HCT116 (cell line): ENCODE data around the gene LCN10. TPM values are rescaled to one million over a fixed set of nuclear protein-coding genes. Genes with fewer than 3 reads are reported as not detected.

Experiments
- ATAC-seq: fragments of 200-7000 bp; cut with Tn5 transposase; 2 replicates; pipeline ENCODE4 v1.9.1; 2020; ENCODE audit warnings: mild to moderate bottlenecking, moderate library complexity
- BruUV-seq: library from RNA; stranded (reverse); fragments of 400-500 nt; replicated peaks from 2 replicates; lab custom pipeline; 2021; lab: Mats Ljungman, UMichigan
- CTCF ChIA-PET: fragments of 300-600 bp; sonication (Branson Sonifier 250); formaldehyde crosslinking; loops from one replicate; lab custom pipeline; 2021; ENCODE audit warnings: antibody characterized with exemption; lab: Charles Lee
- POLR2A ChIA-PET: fragments of 300-600, 350-600 bp; sonication (Branson Sonifier 250); formaldehyde crosslinking; loops from one replicate; lab custom pipeline; 2021; ENCODE audit warnings: antibody characterized with exemption; lab: Charles Lee
- RAD21 ChIA-PET, 2 experiments: fragments of 300-600 bp; sonication (Branson Sonifier 250); formaldehyde crosslinking; loops; one replicate each; lab custom pipeline; 2023; ENCODE audit warnings: low total read pairs in 2 of 2; ENCODE audit not compliant: uncharacterized antibody in 2 of 2, unreplicated experiment in 2 of 2, low non-redundant PET in 1 of 2; lab: Charles Lee
- DNase-seq: peaks from one replicate; pipeline ENCODE4 v3.0.0-alpha.2; 2010; ENCODE audit warnings: low read depth, low spot score
- H2AFZ ChIP-seq: fragments of 200-600 bp; shearing (Covaris generic), sonication (generic); 2 replicates; pipeline ENCODE4 v1.6.1; 2017; ENCODE audit warnings: low read depth, mixed run types, mixed read lengths, antibody characterized with exemption, low read length; ENCODE audit not compliant: poor library complexity, severe bottlenecking
- H3K27ac ChIP-seq: 2 replicates; pipeline ENCODE4 v1.5.1; 2012; ENCODE audit warnings: low read depth, low read length
- H3K27me3 ChIP-seq: fragments of 200-600 bp; sonication (generic); 2 replicates; pipeline ENCODE4 v1.6.1; 2016; ENCODE audit warnings: mixed run types, low read length, mixed read lengths; ENCODE audit not compliant: insufficient read depth
- H3K36me3 ChIP-seq, 2 experiments: fragments of 200-500 bp in 1 of 2; fragments of 200-600 bp in 1 of 2; sonication (Bioruptor generic) in 1 of 2; sonication (generic) in 1 of 2; 2 replicates each; pipeline versions ENCODE4 v1.5.1 to v1.6.1; 2014 to 2016; ENCODE audit warnings: low read length in 2 of 2, inconsistent platforms in 1 of 2, mixed read lengths in 1 of 2, mixed run types in 1 of 2; ENCODE audit not compliant: insufficient read depth in 2 of 2, control insufficient read depth in 1 of 2
- H3K4me1 ChIP-seq, 2 experiments: fragments of 200-600 bp in 1 of 2; sonication (generic) in 1 of 2; 2 replicates each; pipeline versions ENCODE4 v1.5.1 to v1.6.1; 2012 to 2017; ENCODE audit warnings: low read length in 2 of 2, inconsistent platforms in 1 of 2, mild to moderate bottlenecking in 1 of 2, mixed read lengths in 1 of 2, mixed run types in 1 of 2, moderate library complexity in 1 of 2; ENCODE audit not compliant: insufficient read depth in 2 of 2, control insufficient read depth in 1 of 2
- H3K4me2 ChIP-seq: fragments of 200-600 bp; sonication (generic); 2 replicates; pipeline ENCODE4 v1.6.1; 2017; ENCODE audit warnings: mixed run types, low read length, mixed read lengths
- H3K4me3 ChIP-seq, 2 experiments: fragments of 200-600 bp in 1 of 2; sonication (generic) in 1 of 2; replicated peaks in 1 of 2; 2 replicates each; pipeline ENCODE4 v1.5.1; 2011 to 2016; ENCODE audit warnings: low read length in 2 of 2, control low read depth in 1 of 2, low read depth in 1 of 2, mild to moderate bottlenecking in 1 of 2, mixed read lengths in 1 of 2, mixed run types in 1 of 2
- H3K79me2 ChIP-seq: fragments of 200-600 bp; sonication (generic); 2 replicates; pipeline ENCODE4 v1.6.1; 2017; ENCODE audit warnings: mild to moderate bottlenecking, mixed run types, low read length, moderate library complexity, mixed read lengths; ENCODE audit not compliant: insufficient read depth
- H3K9ac ChIP-seq: fragments of 200-600 bp; sonication (generic); 2 replicates; pipeline ENCODE4 v1.6.1; 2016; ENCODE audit warnings: low read length, mixed read lengths
- H3K9me2 ChIP-seq: fragments of 200-600 bp; sonication (generic), shearing (Covaris generic); 2 replicates; pipeline ENCODE4 v1.6.1; 2017; ENCODE audit warnings: mixed run types, mild to moderate bottlenecking, moderate library complexity; ENCODE audit not compliant: insufficient read depth
- H3K9me3 ChIP-seq, 2 experiments: fragments of 200-500 bp in 1 of 2; fragments of 200-600 bp in 1 of 2; sonication (Bioruptor generic) in 1 of 2; sonication (generic) in 1 of 2; 2 replicates each; pipeline ENCODE4 v1.6.1; 2014 to 2017; ENCODE audit warnings: low read length in 2 of 2, mixed read lengths in 2 of 2, inconsistent platforms in 1 of 2, low read depth in 1 of 2, mild to moderate bottlenecking in 1 of 2, mixed run types in 1 of 2, moderate library complexity in 1 of 2; ENCODE audit not compliant: control insufficient read depth in 1 of 2, insufficient read depth in 1 of 2
- H4K20me1 ChIP-seq: fragments of 200-600 bp; sonication (generic), shearing (Covaris generic); 2 replicates; pipeline ENCODE4 v1.6.1; 2017; ENCODE audit warnings: mixed run types, mild to moderate bottlenecking, moderate library complexity; ENCODE audit not compliant: insufficient read depth
- CBX3 ChIP-seq: IDR thresholded peaks from 2 replicates; pipeline ENCODE4 v1.6.1; 2012; ENCODE audit warnings: low read depth
- ELF1 ChIP-seq: IDR thresholded peaks from 2 replicates; pipeline ENCODE4 v1.6.1; 2012; ENCODE audit warnings: low read depth, borderline replicate concordance
- EZH2 ChIP-seq: fragments of 200-600 bp; sonication (generic); IDR thresholded peaks from 2 replicates; pipeline ENCODE4 v1.6.1; 2017; ENCODE audit warnings: antibody characterized with exemption, mixed run types
- EZH2phosphoT487 ChIP-seq: fragments of 200-600 bp; IDR thresholded peaks from 2 replicates; pipeline ENCODE4 v1.6.1; 2018; ENCODE audit warnings: antibody characterized with exemption, borderline replicate concordance
- FOSL1 ChIP-seq: IDR thresholded peaks from 2 replicates; pipeline ENCODE4 v1.6.1; 2012; ENCODE audit warnings: low read depth
- JUND ChIP-seq: IDR thresholded peaks from 2 replicates; pipeline ENCODE4 v1.6.1; 2012
- MAX ChIP-seq: IDR thresholded peaks from 2 replicates; pipeline ENCODE4 v1.6.1; 2012
- RAD21 ChIP-seq: IDR thresholded peaks from 2 replicates; pipeline ENCODE4 v1.6.1; 2012; ENCODE audit warnings: low read depth, mild to moderate bottlenecking
- SIN3A ChIP-seq: IDR thresholded peaks from 2 replicates; pipeline ENCODE4 v1.6.1; 2012; ENCODE audit warnings: low read depth
- SP1 ChIP-seq: IDR thresholded peaks from 2 replicates; pipeline ENCODE4 v1.6.1; 2012; ENCODE audit warnings: low read depth
- intact Hi-C: fragments of 100-400 bp; cut with micrococcal nuclease; formaldehyde crosslinking; loops from 2 replicates; pipeline ENCODE4 v1.10.0; 2022
- total RNA-seq: library from RNA; stranded (reverse); gene quantifications from one replicate; pipeline ENCODE4 v1.2.1, GENCODE V29; 2021; ENCODE audit not compliant: unreplicated experiment
- TF ChIP-seq, protein P1 (sequence below): IDR thresholded peaks from 2 replicates; pipeline ENCODE4 v1.6.1; 2011; ENCODE audit warnings: mild to moderate bottlenecking, low read length, moderate library complexity; ENCODE audit not compliant: insufficient replicate concordance; ENCODE audit errors: extremely low read depth
- TF ChIP-seq, protein P2 (sequence below): IDR thresholded peaks from 2 replicates; pipeline ENCODE4 v1.6.1; 2012

LCN10 gene
- total RNA-seq, 1 experiment from 2014 or later = not detected

GRCh38 chr9:136735812-136736480 lies 6.8 kb downstream of the LCN10 start:
- no peaks in the 10 kb centered on the region for H4K20me1 ChIP-seq
- no peaks in the 10 kb centered on the region for H3K9me3 ChIP-seq
- ChIA-PET RAD21 (no interaction called here), POLR2A (no interaction called here), CTCF (no interaction called here)
- H3K4me3 ChIP-seq = no peak overlapping the region
- no peak overlapping the region for H3K27ac ChIP-seq
- TF ChIP-seq RAD21 = no peak
- TF ChIP-seq, protein P1, sequence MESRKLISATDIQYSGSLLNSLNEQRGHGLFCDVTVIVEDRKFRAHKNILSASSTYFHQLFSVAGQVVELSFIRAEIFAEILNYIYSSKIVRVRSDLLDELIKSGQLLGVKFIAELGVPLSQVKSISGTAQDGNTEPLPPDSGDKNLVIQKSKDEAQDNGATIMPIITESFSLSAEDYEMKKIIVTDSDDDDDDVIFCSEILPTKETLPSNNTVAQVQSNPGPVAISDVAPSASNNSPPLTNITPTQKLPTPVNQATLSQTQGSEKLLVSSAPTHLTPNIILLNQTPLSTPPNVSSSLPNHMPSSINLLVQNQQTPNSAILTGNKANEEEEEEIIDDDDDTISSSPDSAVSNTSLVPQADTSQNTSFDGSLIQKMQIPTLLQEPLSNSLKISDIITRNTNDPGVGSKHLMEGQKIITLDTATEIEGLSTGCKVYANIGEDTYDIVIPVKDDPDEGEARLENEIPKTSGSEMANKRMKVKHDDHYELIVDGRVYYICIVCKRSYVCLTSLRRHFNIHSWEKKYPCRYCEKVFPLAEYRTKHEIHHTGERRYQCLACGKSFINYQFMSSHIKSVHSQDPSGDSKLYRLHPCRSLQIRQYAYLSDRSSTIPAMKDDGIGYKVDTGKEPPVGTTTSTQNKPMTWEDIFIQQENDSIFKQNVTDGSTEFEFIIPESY = no peak
- TF ChIP-seq, protein P2, sequence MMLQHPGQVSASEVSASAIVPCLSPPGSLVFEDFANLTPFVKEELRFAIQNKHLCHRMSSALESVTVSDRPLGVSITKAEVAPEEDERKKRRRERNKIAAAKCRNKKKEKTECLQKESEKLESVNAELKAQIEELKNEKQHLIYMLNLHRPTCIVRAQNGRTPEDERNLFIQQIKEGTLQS = no peak
- no peak for TF ChIP-seq CBX3
- TF ChIP-seq JUND = no peak
- no peak for TF ChIP-seq FOSL1
- no peak for TF ChIP-seq MAX
- TF ChIP-seq SIN3A = no peak
- TF ChIP-seq EZH2 = no peak
- no peak for TF ChIP-seq SP1
- no peak for TF ChIP-seq ELF1
- TF ChIP-seq EZH2phosphoT487 = no peak
- H2AFZ ChIP-seq = no peak overlapping the region
- H3K4me2 ChIP-seq = no peak overlapping the region
- no peaks in the 10 kb centered on the region for H3K36me3 ChIP-seq
- BruUV-seq = no TSS peak
- DNase-seq (no peak), ATAC-seq (no peak)
- intact Hi-C loops = no loop called here
- no peaks in the 10 kb centered on the region for H3K4me1 ChIP-seq
- H3K9me2 ChIP-seq = no peaks in the 10 kb centered on the region
- no peaks in the 10 kb centered on the region for H3K79me2 ChIP-seq
- no peaks in the 10 kb centered on the region for H3K27me3 ChIP-seq
- no peak overlapping the region for H3K9ac ChIP-seq
